GM19238 (cell line): ENCODE results near the gene GAPVD1.
"Not testable (repeated sequence)": the region's sequence is repeated elsewhere in the genome, so short reads cannot be mapped to it uniquely, and the experiment has no call there.

Source experiments
- DNase-seq: peaks from one replicate; pipeline ENCODE4 v3.0.0; 2011; ENCODE audit warnings: low spot score; ENCODE audit not compliant: insufficient read length

GAPVD1 gene

DNA sequence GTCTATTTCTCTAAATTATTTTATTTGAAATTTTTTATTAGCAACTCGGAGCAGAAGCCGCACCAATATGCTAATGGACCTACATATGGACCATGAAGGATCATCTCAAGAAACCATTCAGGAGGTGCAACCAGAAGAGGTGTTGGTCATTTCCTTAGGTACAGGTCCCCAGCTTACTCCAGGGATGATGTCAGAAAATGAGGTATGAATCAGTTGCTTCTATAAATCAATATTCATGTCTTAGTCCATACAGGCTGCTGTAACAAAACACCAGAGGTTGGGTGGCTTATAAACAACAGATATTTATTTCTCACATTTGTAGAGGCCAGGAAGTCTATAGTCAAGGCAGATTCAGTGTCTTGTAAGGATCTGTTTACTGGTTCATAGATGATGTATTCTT is 50.8 kb downstream of the GAPVD1 start:
- no peak for DNase-seq

DNA sequence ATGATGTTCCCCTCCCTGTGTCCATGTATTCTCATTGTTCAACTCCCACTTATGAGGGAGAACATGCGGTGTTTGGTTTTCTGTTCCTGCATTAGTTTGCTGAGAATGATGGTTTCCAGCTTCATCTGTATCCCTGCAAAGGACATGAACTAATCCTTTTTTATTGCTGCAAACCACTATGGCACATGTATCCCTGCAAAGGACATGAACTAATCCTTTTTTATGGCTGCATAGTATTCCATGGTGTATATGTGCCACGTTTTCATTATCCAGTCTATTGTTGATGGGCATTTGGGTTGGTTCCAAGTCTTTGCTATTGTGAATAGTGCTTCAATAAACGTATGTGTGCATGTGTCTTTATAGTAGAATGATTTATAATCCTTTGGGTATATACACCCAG is 54.7 kb downstream of the GAPVD1 start:
- DNase-seq, result not testable (repeated sequence)

DNA sequence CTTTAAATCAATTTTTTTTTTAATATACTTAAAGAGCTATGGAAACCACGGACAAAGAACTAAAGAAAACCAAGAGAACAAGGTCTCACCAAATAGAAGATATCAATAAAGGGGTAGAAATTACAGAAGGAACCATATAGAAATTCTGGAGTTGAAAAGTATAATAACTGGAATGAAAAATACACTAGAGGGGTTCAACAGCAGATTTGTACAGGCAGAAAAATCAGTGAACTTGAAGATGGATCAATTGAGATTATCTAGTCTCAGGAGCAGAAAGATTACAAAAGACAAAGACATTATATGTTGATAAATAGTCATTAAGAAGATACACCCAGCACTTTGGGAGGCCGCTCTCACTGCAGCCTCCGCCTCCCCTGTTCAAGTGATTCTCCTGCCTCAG is 56.1 kb downstream of the GAPVD1 start:
- DNase-seq, result no peak

DNA sequence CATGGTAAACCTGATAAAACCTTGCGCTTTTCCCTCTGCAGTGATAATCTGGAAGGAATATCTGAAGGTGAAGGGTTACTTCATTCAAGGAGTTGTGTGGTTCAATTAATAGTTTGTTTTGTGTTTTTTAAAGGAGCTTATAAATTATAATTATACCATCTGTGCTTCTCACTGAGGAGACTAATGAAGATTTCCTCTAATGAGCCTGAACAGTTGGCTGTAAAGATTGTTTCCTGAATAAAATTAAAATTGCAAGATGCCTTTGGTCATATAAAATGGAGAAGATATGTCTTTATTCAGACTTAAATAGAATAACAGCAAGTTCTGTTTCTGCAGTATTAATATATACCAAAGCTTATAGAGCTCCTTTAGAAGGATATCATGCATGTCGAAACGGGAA is 59.9 kb downstream of the GAPVD1 start:
- DNase-seq, result no peak

DNA sequence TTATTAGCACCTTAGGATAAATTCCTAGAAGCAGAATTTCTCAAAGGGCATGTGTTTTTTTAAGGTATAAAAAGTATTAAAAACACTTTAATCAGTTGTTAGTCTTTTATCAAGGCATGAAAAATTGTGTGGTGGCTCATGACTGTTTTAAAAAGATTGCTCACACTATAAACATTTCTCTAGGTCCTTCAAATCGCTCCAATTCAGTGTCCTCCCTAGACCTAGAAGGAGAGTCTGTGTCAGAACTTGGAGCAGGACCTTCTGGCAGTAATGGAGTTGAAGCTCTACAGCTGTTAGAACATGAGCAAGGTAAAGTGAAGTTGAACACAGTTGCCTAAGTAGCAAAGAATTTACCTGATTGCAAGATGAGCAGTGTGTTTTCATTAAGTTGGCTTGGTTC is 62.0 kb downstream of the GAPVD1 start:
- DNase-seq, result no peak

DNA sequence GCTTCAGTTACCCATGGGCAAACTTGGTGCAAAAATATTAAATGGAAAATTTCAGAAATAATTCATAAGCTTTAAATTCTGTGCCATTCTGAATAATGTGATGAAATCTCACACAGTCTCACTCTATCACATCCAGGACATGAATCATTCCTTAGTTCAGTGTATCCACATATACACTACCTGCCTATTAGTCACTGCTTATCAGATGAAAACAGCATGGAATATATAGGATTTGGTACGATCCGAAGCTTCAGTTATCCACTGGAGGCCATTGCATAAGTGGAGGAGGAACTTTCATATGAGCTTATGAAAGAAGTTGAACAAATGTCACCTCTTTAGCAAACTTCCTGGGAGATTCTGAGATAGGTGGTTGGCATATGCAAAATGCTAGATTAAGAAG is 64.2 kb downstream of the GAPVD1 start:
- DNase-seq, result no peak

DNA sequence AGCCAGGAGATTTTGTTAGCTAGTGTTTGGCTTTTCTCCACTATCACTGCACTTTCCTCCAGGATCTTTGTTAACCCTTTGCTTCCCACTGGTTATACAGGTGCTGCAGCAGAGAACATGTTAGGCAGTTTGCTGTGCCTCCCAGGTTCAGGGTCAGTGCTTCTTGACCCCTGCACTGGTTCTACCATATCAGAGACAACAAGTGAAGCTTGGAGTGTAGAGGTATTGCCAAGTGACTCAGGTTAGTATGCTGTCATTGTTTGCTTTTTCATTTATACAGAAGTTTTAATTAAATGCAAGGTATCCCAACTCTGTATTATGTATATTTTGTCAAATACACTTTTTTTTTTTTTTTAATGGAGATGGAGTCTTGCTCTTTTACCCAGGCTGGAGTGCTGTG is 68.4 kb downstream of the GAPVD1 start:
- DNase-seq, result no peak

DNA sequence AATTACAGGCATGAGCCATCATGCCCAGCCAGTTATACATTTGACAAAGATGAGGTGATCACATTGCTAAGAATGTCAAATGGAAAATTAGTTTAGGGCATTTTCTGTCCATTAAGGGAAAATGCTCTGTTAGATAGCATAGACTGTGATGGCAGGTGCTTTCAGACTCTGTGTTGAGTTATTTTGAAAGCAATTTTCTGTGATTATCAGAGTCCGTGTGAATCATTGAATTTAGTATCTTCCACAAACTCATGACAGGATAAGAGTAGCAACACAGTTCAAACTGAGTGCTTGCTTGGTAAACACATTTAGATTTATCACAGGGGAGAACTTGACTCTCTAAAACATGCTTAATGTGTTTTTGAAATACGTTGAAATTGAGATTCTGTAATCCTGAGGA is 69.0 kb downstream of the GAPVD1 start:
- no peak for DNase-seq

DNA sequence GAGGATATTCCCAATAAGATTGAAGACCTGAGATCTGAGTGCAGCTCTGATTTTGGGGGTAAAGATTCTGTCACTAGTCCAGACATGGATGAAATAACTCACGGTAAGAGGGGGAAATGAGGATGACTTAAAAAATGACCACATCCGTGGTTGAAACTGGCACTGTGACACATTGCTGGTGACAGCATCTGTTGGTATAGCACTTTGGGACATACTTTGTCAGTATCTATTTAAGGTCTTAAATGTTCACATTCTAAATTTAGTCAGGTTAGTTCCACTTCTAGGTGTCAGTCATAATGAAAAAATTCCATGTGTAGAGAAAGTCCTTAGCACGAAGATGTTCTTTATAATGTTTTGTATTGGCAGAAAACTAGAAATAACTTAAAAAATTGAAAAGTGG is 70.9 kb downstream of the GAPVD1 start:
- peak; percentile 23 for DNase-seq

DNA sequence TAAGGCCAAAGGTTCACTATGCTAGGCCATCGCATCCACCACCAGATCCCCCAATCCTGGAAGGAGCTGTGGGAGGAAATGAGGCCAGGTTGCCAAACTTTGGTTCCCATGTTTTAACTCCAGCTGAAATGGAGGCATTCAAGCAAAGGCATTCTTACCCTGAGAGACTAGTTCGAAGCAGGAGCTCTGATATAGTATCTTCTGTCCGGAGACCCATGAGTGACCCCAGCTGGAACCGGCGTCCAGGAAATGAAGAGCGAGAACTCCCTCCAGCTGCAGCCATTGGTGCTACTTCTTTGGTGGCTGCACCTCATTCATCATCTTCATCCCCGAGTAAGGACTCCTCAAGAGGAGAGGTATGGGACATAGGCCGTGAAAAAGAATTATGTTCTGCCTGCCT is 75.6 kb downstream of the GAPVD1 start:
- no peak for DNase-seq

DNA sequence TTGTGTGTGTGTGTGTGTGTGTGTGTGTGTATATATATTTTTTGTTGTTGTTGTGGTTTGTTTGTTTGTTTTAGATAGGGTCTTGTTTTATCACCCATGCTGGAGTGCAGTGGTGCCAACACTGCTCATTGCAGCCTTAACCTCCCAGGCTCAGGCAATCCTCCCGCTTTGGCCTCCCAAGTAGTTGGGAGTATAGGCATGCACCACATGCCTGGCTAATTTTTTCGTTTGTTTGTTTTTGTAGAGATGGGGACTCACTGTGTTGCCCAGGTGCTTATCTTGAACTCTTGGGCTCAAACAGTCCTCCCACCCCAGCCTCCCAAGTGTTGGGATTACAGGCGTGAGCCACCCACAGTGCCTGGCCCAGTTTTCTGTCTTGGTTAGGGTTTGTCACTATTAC is 77.3 kb downstream of the GAPVD1 start:
- no peak for DNase-seq

DNA sequence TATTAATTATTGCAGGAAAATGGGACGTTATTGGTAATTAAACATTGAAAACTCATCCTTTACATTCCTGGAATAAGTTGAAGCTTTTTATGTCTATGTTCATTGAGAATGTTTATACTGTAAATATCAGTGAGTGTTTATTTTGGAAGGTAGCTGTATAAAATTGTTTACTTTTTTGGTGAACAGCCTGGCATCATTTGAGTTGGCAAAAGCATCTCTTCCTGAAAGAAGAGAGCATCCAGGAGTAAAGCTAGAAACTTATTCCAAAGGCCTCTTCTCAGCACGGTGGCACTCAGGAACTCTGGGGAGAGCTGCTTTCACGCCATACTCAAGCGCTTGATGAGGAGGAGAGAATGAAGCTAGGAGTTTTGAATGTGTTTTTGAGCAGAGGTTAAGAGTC is 79.9 kb downstream of the GAPVD1 start:
- no peak for DNase-seq

DNA sequence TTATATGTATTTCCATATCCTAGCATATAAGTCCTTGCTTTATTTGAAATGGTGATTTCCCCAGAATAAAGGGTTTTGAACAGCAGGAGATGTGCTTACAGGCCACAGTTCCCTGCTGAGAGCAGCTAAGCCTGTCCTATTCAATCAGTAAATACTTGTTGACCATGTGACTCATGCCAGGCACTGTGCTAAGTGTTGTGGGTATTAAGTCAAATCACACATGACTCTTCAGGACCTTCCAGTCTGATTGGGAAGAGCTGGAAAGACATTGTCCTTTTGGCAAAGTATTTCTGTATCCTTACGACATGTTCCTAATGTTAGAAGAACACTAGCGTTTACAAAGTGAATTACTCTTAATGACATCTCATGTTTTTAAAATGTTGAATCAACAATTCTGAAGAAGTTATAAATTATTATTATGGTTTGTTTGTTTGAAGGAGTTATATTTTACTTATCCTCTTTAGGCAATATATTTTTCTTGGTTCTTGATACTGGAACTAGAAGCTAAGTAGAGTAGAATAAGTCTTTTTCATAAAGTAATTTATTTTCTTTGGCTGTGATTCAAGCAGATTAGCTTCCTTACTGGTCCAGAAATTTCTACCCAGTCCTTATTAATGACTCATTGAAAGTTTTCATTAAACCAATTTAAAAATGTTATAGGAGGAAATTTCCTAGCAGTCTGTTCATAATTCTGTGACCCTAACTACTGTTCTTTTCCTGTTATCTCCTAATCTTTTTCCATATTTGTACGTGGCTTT is 82.1 kb downstream of the GAPVD1 start:
- no peak for DNase-seq

DNA sequence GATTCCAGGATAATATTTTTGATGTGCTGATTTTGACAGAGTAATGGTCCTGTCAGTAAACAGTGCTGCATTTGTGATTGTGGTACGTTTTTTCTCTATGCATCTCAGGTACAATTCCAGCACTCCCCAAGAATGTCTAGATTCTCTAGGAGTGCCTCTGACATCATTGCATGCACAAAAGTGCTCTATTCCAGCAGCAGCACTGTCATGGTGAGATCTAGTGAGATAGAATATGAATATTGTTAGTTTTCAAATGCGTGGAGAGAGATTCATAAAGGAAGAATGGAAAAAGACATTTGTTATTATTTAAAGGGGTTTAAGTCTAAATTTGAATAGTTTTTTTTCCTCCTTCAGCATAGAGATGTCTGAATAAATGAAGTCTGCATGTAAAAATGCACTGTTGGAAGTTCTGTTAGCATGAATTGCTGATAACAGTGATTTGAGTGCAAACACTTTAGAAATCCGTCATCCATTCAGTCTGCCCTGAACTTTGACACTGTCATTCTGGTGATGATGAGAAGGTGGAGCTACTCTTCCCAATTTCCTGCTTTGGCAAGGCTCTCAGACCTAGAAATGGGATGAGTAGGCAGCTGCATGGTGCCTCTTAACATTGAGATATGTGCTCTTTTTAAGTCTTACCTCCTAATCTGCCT is 84.6 kb downstream of the GAPVD1 start:
- DNase-seq, result no peak

DNA sequence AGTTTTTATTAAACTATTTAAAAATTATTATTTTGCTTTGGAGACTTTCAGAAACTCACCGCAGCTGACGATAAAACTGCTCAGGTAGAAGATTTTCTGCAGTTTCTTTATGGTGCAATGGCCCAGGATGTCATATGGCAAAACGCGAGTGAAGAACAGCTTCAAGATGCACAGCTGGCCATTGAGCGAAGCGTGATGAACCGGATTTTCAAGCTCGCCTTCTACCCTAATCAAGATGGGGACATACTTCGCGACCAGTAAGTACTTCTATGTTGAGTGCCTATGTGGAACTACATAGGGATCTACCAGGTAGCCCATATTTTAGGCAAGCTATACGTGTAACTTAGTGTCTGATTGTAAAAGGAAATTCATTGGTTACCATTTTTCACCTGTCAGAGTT is 94.0 kb downstream of the GAPVD1 start:
- no peak for DNase-seq

DNA sequence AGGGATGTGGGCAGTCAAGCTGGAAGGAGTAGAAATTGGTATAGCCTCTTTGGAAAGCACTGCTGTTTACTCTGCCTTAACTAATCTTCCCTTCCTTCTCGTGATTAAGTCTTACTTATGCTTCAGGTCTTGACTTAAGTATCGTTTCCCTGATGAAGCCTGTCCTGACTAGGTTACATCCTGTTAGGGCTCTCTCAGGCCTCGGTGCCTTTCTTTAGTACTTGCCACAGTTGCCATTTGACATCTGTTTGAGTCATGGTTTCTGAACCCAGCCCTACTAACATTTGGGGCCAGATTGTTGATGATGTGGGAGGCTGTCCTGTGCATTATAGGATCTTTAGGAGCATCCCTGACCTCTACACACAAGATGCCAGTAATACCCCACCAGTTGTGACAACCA is 94.4 kb downstream of the GAPVD1 start:
- DNase-seq, result no peak

DNA sequence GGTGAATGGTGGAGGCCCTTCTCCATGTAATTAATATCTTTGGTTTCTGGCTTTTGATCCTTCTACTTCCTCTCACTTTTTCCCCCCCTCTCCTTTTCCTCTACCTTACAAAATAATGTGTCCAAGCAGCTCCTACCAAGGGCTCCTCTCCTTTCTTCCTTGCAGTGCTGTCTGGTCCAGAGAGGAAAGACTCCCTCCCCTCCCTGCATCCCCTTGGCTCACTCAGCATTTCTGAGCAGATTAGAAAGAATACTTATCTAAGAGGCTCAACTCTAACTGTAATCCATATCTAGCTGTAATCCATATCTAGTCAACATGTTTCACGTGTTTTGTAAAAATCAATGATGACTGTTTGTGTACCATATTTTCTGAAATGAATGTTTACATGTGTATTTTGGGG is 97.4 kb downstream of the GAPVD1 start:
- no peak for DNase-seq

DNA sequence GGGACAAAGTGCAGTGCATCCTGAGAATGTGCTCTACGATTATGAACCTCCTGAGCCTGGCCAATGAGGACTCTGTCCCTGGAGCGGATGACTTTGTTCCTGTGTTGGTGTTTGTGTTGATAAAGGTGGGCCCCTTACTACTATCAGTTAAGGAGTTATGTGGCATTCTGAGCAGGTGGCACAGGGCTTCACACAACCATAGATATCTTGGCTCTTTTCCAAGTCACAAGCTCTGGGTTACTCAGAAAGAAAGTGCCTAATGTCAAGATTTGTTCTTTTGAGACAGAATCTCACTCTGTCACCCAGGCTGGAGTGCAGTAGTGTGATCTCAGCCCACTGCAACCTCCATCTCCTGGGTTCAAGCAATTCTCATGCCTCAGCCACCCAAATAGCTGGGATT is 99.0 kb downstream of the GAPVD1 start:
- no peak for DNase-seq

DNA sequence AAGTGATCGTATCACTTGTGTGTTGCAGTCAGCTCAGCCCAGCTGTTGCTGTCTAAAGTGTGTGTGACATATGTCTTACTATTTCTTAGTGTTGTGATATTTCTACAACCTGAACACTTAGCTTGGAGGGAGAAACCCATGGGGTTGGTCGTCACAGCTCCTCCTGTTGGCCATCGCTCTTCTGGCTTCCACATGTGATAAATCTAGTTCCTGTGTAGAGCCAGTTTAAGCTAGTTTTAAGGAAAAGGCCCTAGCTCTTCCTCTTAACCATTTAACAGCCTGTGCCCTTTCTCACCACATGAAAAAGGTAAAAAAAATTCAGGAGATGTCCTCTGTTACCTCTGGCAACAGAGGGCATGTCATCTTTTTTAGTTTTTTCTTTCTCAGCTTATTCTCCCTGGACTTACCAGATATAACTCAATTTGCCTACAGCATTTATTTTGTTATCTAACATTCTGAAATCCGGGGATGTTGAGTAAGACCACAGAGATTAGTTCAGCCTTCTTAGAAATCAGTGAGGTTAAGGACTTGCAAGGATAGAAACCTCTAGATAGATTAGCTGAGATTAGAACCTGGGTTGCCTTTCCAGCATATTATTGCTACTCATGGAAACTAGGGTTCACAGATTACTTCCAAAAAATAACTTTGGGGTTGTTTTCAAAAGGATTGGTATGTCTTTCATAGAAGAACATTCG is 100.4 kb downstream of the GAPVD1 start:
- DNase-seq, result no peak

DNA sequence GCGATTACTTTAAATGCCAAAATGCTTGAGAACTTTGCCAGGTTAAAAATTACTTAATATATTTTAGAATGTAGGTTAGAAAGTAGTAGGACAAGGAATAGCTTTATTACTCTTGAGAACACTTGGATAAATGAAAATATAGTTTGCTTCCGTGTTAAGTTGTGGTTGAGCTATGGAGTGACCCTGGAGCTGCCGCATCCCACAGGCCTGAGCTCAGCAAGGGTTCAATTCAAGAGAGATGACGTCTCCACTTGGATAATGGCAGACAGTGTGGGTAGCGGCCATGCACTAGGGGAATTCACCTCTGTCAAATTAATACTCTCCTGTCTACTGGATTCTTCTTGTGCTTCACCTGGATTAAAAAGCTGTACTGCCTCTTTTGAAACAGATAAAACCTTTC is 105.0 kb downstream of the GAPVD1 start:
- DNase-seq, result no peak

DNA sequence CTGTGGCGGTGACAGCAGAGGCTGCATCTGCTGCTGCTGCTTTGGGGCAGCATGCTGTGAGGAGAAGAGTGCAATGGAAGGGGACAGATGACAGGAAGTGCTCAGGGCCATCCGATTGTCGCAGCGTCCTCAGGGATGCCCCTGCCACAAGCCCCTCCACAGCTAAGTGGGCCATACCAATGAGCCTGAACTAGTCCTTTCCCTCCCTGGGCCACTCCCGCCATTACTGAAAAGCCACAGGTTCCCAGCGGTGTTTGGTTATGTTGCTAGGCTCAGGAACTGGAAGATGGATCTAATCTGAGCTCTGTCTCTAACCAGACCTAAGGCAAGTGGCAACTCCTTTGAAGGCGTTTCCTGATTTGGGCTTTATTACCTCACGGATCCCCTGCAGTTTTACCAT is 109.2 kb downstream of the GAPVD1 start:
- no peak for DNase-seq

DNA sequence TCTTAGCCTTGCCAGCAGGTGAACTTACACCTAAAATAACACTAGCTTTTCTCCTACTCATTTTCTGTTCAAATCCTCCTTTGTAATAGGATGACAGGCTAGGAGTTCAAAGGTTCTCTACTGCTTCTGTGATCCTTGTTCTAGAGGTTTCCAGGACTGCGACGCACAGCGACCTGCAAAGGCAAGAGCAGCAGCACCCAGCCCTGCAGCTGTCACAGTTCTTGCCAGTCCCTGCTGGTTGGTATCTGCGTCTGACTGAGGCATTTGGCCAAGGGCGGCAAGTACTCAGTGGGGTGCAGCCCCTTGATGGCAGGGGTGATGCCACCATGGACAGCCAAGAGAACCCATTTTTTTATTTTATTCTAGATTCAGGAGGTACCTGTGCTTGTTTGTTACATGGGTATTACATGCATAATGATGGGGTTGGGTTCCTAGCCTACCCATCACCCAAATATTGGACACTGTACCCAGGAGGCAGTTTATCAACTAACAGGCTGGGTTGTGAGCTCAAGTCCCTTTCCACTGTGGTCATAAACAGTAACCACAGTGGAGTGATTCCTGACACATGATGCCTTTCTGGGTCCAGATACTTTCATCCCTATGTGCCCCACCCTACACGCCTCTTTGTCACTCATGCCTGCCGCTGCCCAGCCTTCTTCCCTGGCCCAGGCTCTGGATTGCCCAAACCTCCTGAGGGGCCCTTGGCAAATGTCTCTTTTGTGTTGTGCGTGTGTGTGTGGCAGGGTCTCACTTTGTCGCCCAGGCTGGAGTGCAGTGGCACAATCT is 111.0 kb downstream of the GAPVD1 start:
- no peak for DNase-seq
